IMR-90 (cell line): ENCODE results near the gene C11orf42.

ENCODE experiments used
- CEBPB ChIP-seq: IDR thresholded peaks from 2 replicates; pipeline ENCODE4 v1.6.1; 2012; ENCODE audit warnings: low read depth, low read length, improper control_type of control experiment
- FOS ChIP-seq: fragments of 150-350 bp; IDR thresholded peaks from 2 replicates; pipeline ENCODE4 v1.6.1; 2016; ENCODE audit warnings: low read depth, low read length
- MAFK ChIP-seq: IDR thresholded peaks from 2 replicates; pipeline ENCODE4 v1.6.1; 2012; ENCODE audit warnings: low read depth, low read length, improper control_type of control experiment
- MAZ ChIP-seq: IDR thresholded peaks from 2 replicates; pipeline ENCODE4 v1.6.1; 2012; ENCODE audit warnings: low read depth, mild to moderate bottlenecking, low read length, improper control_type of control experiment, moderate library complexity, borderline replicate concordance
- POLR2A ChIP-seq: IDR thresholded peaks from 2 replicates; pipeline ENCODE4 v1.6.1; 2012; ENCODE audit warnings: mild to moderate bottlenecking, low read depth, low read length
- RAD21 ChIP-seq: IDR thresholded peaks from 2 replicates; pipeline ENCODE4 v1.6.1; 2012; ENCODE audit warnings: low read length, improper control_type of control experiment
- RFX5 ChIP-seq: IDR thresholded peaks from 2 replicates; pipeline ENCODE4 v1.8.0; 2012; ENCODE audit warnings: low read depth, mild to moderate bottlenecking, low read length, moderate library complexity
- TF ChIP-seq, protein P1 (sequence below): conservative IDR thresholded peaks from 2 replicates; pipeline ENCODE4 v1.5.1; 2012; ENCODE audit warnings: mild to moderate bottlenecking, low read depth, low read length, improper control_type of control experiment
- TF ChIP-seq, protein P2 (sequence below): fragments of 150-350 bp; IDR thresholded peaks from 2 replicates; pipeline ENCODE4 v1.6.1; 2017; ENCODE audit warnings: mild to moderate bottlenecking, antibody characterized with exemption, low read length, low read depth

GRCh38 chr11:6210274-6210955 lies 5.1 kb downstream of the C11orf42 start:
- TF ChIP-seq, protein P1, sequence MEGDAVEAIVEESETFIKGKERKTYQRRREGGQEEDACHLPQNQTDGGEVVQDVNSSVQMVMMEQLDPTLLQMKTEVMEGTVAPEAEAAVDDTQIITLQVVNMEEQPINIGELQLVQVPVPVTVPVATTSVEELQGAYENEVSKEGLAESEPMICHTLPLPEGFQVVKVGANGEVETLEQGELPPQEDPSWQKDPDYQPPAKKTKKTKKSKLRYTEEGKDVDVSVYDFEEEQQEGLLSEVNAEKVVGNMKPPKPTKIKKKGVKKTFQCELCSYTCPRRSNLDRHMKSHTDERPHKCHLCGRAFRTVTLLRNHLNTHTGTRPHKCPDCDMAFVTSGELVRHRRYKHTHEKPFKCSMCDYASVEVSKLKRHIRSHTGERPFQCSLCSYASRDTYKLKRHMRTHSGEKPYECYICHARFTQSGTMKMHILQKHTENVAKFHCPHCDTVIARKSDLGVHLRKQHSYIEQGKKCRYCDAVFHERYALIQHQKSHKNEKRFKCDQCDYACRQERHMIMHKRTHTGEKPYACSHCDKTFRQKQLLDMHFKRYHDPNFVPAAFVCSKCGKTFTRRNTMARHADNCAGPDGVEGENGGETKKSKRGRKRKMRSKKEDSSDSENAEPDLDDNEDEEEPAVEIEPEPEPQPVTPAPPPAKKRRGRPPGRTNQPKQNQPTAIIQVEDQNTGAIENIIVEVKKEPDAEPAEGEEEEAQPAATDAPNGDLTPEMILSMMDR = no peak
- TF ChIP-seq, protein P2, sequence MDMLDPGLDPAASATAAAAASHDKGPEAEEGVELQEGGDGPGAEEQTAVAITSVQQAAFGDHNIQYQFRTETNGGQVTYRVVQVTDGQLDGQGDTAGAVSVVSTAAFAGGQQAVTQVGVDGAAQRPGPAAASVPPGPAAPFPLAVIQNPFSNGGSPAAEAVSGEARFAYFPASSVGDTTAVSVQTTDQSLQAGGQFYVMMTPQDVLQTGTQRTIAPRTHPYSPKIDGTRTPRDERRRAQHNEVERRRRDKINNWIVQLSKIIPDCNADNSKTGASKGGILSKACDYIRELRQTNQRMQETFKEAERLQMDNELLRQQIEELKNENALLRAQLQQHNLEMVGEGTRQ = no peak
- TF ChIP-seq POLR2A = no peak
- no peak for TF ChIP-seq MAFK
- TF ChIP-seq RAD21 = no peak
- no peak for TF ChIP-seq RFX5
- no peak for TF ChIP-seq CEBPB
- no peak for TF ChIP-seq FOS
- peak; percentile 30; the same call in 1 of the 2 replicates for TF ChIP-seq MAZ
